T-cell (primary cell): ENCODE results near the gene PRSS53. TPM values are rescaled to one million over a fixed set of nuclear protein-coding genes. Genes with fewer than 3 reads are reported as not detected.
"Not testable (repeated sequence)": the region's sequence is repeated elsewhere in the genome, so short reads cannot be mapped to it uniquely, and the experiment has no call there.

Experiments used
- ATAC-seq, 4 experiments: fragments of 200-7000 bp in 3 of 4; fragments of 150-1000 bp in 1 of 4; cut with Tn5 transposase; replicated peaks in 1 of 4; 1 replicate in 3 of 4; 2 replicates in 1 of 4; pipeline ENCODE4 v1.10.0; 2021; ENCODE audit warnings: moderate library complexity in 3 of 4, mild to moderate bottlenecking in 2 of 4, moderate number of reproducible peaks in 1 of 4
- CTCF ChIA-PET, 2 donors: fragments of 300-600 bp; sonication (Branson Sonifier 250); formaldehyde crosslinking; loops; one replicate each; lab custom pipeline; 2022; ENCODE audit warnings: antibody characterized with exemption in 2 of 2; lab: Charles Lee
- POLR2A ChIA-PET, 2 donors: fragments of 300-600 bp; sonication (Branson Sonifier 250); formaldehyde crosslinking; loops; one replicate each; lab custom pipeline; 2022; ENCODE audit warnings: antibody characterized with exemption in 2 of 2; lab: Charles Lee
- DNase-seq, 35 experiments: peaks; one replicate each; pipeline versions ENCODE4 v3.0.0 to v3.0.0-alpha.2; 2013 to 2023
- H3K27ac ChIP-seq: one replicate; pipeline ENCODE4 v1.5.1; 2013; ENCODE audit warnings: low read length
- H3K27me3 ChIP-seq, 2 experiments: replicated peaks in 1 of 2; 1 replicate in 1 of 2; 2 replicates in 1 of 2; pipeline versions ENCODE4 v1.6.1 to v1.7.0; 2013; ENCODE audit warnings: low read length in 1 of 2, mixed read lengths in 1 of 2; ENCODE audit not compliant: control insufficient read depth in 2 of 2, insufficient read depth in 2 of 2; ENCODE audit errors: extremely low read depth in 1 of 2
- H3K36me3 ChIP-seq, 2 donors: 1 replicate in 1 of 2; 2 replicates in 1 of 2; pipeline versions ENCODE4 v1.6.1 to v1.7.0; 2013; ENCODE audit warnings: low read length in 1 of 2; ENCODE audit not compliant: control insufficient read depth in 2 of 2, insufficient read depth in 1 of 2; ENCODE audit errors: extremely low read depth in 1 of 2
- H3K4me1 ChIP-seq, 2 experiments: 1 replicate in 1 of 2; 2 replicates in 1 of 2; pipeline versions ENCODE4 v1.6.1 to v1.7.0; 2013; ENCODE audit warnings: low read length in 2 of 2, mixed read lengths in 1 of 2; ENCODE audit not compliant: insufficient read depth in 2 of 2, control insufficient read depth in 1 of 2; ENCODE audit errors: extremely low read depth in 1 of 2
- H3K4me3 ChIP-seq, 2 donors: 1 replicate in 1 of 2; 2 replicates in 1 of 2; pipeline versions ENCODE4 v1.5.1 to v1.7.0; 2013; ENCODE audit warnings: mild to moderate bottlenecking in 2 of 2, low read length in 1 of 2, moderate library complexity in 1 of 2; ENCODE audit not compliant: control insufficient read depth in 1 of 2; ENCODE audit errors: extremely low read depth in 1 of 2
- H3K9me3 ChIP-seq: 2 replicates; pipeline ENCODE4 v1.7.0; 2013
- H3K27ac Mint-ChIP-seq, 2 donors: one replicate each; pipeline ENCODE4 v1.8.0; 2020 to 2021; ENCODE audit warnings: mild to moderate bottlenecking in 2 of 2, mixed read lengths in 2 of 2
- H3K27me3 Mint-ChIP-seq, 2 donors: one replicate each; pipeline ENCODE4 v1.8.0; 2021 to 2022; ENCODE audit warnings: mixed read lengths in 2 of 2
- H3K36me3 Mint-ChIP-seq: one replicate; pipeline ENCODE4 v1.8.0; 2021; ENCODE audit warnings: mixed read lengths
- H3K4me1 Mint-ChIP-seq, 3 donors: one replicate each; pipeline ENCODE4 v1.8.0; 2020 to 2022; ENCODE audit warnings: mixed read lengths in 3 of 3, mild to moderate bottlenecking in 1 of 3
- H3K4me3 Mint-ChIP-seq, 3 donors: one replicate each; pipeline ENCODE4 v1.8.0; 2020 to 2022; ENCODE audit warnings: mild to moderate bottlenecking in 3 of 3, mixed read lengths in 3 of 3, moderate library complexity in 3 of 3
- H3K9me3 Mint-ChIP-seq, 3 donors: one replicate each; pipeline ENCODE4 v1.8.0; 2020 to 2022; ENCODE audit warnings: mixed read lengths in 3 of 3
- WGBS: methylation state at CpG from one replicate; pipeline ENCODE4 v1.1.5; 2013; ENCODE audit warnings: missing lambda C conversion rate; ENCODE audit not compliant: insufficient coverage; 5-methylcytosine and 5-hydroxymethylcytosine counted together
- total RNA-seq, 35 experiments: library from RNA in 6 of 35; stranded (reverse) in 6 of 35; fragments of 120-200 nt in 1 of 35; gene quantifications; one replicate each; pipeline versions ENCODE4 v1.2.1 to v1.2.4 and lab custom pipeline; 2013 to 2026

The PRSS53 gene
- 10 to 100 TPM in 3 of 5 donors, 1 to 10 TPM in 2; 4.5 to 15.3 (median 13.1) TPM for total RNA-seq
- 3.9 TPM for total RNA-seq (2013)
- total RNA-seq (lab: John Stamatoyannopoulos, UW): 2.3 to 10.1 (median 4.6) reads per million in 29 experiments

DNA sequence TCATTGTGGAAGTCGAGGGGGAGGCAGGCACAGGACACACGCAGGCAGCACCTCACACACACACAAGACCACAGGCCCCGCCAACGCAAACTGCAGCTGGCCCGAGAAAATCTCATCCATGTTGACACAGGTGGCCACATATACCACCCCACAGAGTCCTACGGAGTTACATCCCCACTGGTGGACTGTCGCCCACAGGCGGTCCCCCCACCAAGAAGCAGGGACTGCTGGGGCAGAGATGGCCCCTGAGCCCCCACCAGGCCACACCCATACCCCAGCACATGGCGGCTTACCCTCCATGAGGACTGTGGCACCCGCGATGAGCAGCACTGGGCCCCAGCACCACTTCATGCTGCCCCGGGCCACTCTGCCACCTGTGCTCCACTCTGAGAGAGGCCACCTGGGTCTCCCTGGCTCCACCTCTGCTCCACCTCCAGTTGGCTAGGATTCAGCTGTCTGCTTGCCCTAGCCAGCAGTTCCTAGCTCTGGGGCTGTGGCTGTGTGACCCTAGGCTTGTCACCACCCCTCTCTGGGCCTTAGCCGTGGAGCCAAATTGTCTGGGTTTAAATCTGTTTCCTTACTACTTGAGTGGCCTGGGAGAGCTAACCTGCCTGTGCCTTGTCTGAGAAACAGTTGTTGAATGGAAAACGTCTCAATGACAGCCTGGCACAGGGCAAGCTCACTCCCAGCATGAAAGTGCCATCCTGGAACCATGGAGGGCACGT is at the start of gene PRSS53:
Gene PRSS53 (minus strand): TSS at position 485 of the 725 bp plus-strand sequence. CDS start 134 bp downstream, at position 351.
- H3K4me1 Mint-ChIP-seq: peaks cover 10 to 12% (median 10%) of the 10 kb centered on the region in 3 donors
- no peak for ATAC-seq
- peaks cover 12% of the 10 kb centered on the region for H3K36me3 Mint-ChIP-seq
- Histone ChIP-seq H3K27ac (no peak within 1 kb of the TSS), H3K4me1 (peaks cover 0 to 11% of the 10 kb centered on the region in 2 experiments), H3K4me3 (no peak within 1 kb of the TSS), H3K27me3 (no peaks in the 10 kb centered on the region), H3K9me3 (no peaks in the 10 kb centered on the region), H3K36me3 (peaks cover 11 to 51% of the 10 kb centered on the region in 2 donors)
- H3K9me3 Mint-ChIP-seq: no peaks in the 10 kb centered on the region
- ChIA-PET POLR2A (no interaction called here), CTCF (no interaction called here)
- no peaks in the 10 kb centered on the region for H3K27me3 Mint-ChIP-seq
- WGBS: 96% methylated on average over 11 of the region's 15 CpGs
- H3K4me3 Mint-ChIP-seq: no peak within 1 kb of the TSS
- H3K27ac Mint-ChIP-seq: no peak within 1 kb of the TSS
- DNase-seq: no peak

DNA sequence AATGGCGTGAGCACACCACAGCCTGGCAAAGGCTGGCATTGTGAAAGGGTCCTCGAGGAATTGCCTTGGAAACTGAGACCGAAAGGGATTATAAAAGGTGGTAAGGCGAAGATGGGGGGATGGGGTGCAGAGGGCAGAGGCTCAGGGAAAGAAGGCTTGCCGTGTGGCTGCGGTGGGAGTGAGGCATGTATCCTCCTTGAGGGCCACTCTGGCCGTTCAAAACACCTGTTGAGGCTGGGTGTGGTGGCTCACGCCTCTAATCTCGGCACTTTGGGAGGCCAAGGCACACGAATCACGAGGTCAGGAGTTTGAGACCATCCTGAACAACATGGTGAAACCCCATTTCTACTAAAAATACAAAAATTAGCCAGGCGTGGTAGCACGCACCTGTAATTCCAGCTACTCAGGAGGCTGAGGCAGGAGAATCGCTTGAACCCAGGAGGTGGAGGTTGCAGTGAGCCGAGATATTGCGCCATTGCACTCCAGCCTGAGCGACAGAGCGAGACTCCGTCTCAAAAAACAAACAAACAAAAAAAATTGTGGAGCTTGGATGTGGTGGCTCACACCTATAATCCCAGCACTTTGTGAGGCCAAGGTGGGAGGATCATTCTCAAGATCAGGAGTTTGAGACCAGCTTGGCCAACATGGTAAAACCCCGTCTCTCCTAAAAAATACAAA is 48.2 kb upstream of the PRSS53 start:
- H3K4me1 ChIP-seq: not testable (repeated sequence)
- CTCF ChIA-PET: interaction anchor here in 1 of 2 donors (0.6 kb wide), 1 partner anchor 13 kb away, joined by 3 read pairs; no protein-coding TSS in a partner anchor

DNA sequence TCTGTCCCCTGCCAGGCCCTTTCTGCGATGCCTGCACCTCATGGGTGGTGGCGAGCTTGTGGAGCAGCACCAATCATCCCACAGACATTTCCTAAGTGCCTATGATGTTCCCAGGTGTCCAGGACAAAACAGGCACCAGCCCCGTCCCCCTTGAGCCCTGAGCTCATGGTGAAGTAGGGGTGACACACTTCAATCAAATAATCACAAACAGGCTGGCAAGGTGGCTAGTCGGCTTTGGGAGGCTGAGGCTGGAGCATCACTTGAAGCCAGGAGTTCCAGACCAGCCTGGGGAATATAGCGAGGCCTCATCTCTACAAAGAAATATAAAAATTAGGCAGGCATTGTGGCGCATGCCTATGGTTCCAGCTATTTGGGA is 47.5 kb upstream of the PRSS53 start:
- POLR2A ChIA-PET: no interaction called here
- H3K9me3 Mint-ChIP-seq: no peaks in the 10 kb centered on the region
- ATAC-seq: no peak
- no peaks in the 10 kb centered on the region for H3K4me1 Mint-ChIP-seq
- no peaks in the 10 kb centered on the region for H3K27me3 ChIP-seq
- H3K27ac Mint-ChIP-seq: no peak overlapping the region
- no peak overlapping the region for H3K4me3 ChIP-seq
- WGBS: 80% methylated on average over 1 of the region's 6 CpGs
- H3K36me3 ChIP-seq: peaks cover 8% of the 10 kb centered on the region in 2 donors
- DNase-seq: no peak
- H3K36me3 Mint-ChIP-seq: peaks cover 2% of the 10 kb centered on the region
- no peaks in the 10 kb centered on the region for H3K4me1 ChIP-seq
- H3K27me3 Mint-ChIP-seq: no peaks in the 10 kb centered on the region
- no peak overlapping the region for H3K4me3 Mint-ChIP-seq
- CTCF ChIA-PET: no interaction called here
- no peak overlapping the region for H3K27ac ChIP-seq
- H3K9me3 ChIP-seq: no peaks in the 10 kb centered on the region

More for the DNA sequence above, 48.2 kb upstream of the PRSS53 start:
- ATAC-seq, H3K36me3 Mint-ChIP-seq, H3K4me3 ChIP-seq, H3K27me3 Mint-ChIP-seq, POLR2A ChIA-PET, H3K9me3 Mint-ChIP-seq, DNase-seq, H3K9me3 ChIP-seq, H3K27ac Mint-ChIP-seq, H3K36me3 ChIP-seq, H3K4me1 Mint-ChIP-seq, H3K4me3 Mint-ChIP-seq, H3K27me3 ChIP-seq, H3K27ac ChIP-seq: not testable (repeated sequence)
- WGBS: 83% methylated on average over 13 of the region's 20 CpGs

DNA sequence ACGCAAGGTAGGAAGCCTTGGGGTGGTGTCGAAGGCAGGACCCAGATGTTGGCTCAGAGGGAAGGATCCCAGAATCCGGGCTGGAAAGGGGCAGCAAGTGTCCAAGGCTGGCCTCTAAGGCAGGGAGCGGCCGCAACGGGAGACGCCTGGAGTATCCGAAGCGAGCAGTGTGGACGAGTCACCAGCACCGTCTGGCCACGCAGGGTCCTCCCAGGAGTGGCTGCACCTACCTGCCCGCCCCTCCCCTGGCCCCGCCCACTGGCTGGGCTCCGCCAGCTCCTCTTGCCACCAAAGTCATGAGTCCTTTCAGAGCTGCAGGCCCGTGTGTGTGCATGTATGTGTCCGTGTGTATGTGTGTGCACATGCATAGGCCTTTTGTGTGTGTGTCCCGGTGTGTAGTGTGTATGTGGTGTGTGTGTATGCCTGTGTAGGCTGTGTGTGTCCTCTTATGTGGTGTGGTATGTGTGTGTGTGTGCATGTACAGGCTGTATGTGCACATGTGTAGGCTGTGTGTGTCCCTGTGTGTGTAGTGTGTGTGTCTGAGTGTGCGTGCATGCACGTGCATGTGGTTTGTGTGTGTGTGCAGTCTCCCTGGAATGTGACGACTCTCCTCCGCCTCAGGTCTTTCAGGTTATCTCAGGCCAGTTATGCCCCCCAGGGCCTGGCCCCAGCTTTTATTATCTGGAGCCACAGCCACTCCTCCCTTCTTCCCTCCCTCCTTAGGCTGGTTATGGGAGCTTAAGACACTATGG is 47.0 kb upstream of the PRSS53 start, which contains the start of gene PRSS8:
Gene PRSS8 (minus strand): TSS at position 193 of the 752 bp plus-strand sequence. CDS start 229 bp downstream, outside the sequence.
- ChIA-PET CTCF (no interaction called here), POLR2A (interaction anchor here in 1 of 2 donors (0.6 kb wide), 1 partner anchor 22 kb away, joined by 3 read pairs; no protein-coding TSS in a partner anchor)
- Mint-ChIP-seq H3K27ac (no peak within 1 kb of the TSS), H3K4me3 (no peak within 1 kb of the TSS), H3K27me3 (no peaks in the 10 kb centered on the region), H3K4me1 (no peaks in the 10 kb centered on the region), H3K9me3 (no peaks in the 10 kb centered on the region), H3K36me3 (peaks cover 5% of the 10 kb centered on the region)
- Histone ChIP-seq H3K9me3 (no peaks in the 10 kb centered on the region), H3K4me1 (no peaks in the 10 kb centered on the region), H3K27me3 (no peaks in the 10 kb centered on the region), H3K4me3 (no peak within 1 kb of the TSS), H3K27ac (no peak within 1 kb of the TSS), H3K36me3 (peaks cover 10 to 11% of the 10 kb centered on the region in 2 donors)
- ATAC-seq (no peak), DNase-seq (no peak)
- 87% methylated on average over 18 of the region's 22 CpGs for WGBS

DNA sequence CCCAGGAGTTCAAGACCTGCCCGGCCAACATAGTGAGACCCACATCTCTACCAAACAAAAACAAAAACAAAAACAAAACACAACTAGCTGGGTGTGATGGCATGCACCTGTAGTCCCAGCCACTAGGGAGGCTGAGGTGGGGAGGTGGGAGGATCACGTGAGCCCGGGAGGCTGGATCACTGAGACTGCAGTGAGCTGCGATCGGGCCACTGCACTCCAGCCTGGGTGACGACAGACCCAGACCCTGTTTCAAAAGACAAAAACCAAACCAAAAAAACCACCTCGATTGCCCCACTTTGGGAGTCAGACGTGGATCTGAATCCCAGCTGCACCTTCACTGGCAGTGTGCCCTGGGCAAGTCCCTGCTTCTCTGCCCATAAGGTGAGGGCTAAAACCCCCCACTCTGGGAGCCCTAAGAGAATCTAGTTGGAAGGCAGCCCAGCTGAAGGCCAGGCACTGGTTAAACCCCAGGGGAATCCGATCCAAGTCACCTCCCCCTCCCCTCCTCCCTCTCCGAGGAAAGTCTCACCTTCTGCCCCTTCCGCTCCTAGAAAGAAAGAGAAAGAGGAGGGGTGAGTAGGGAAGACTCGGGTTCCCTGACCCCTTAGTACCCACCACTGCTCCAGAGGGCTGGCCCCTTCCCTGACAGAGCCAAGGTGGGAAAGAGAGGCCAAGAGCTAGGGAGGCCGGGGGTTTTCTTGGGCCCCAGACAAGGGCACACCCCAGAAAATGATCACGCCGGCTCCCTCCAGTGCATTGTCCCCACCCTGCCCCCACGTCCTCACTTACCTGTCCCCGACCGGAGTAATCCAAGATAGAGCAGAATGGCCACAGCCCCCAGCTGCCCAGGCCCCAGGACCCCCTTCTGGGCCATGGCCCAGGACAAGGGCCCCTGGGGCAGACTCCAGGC is 46.1 kb upstream of the PRSS53 start:
- CTCF ChIA-PET: interaction anchor here in 1 of 2 donors (0.6 kb wide), 1 partner anchor 36 kb away, joined by 3 read pairs; no protein-coding TSS in a partner anchor
- Mint-ChIP-seq H3K36me3 (peaks cover 10% of the 10 kb centered on the region), H3K4me3 (no peak overlapping the region), H3K4me1 (no peaks in the 10 kb centered on the region), H3K27ac (no peak overlapping the region), H3K27me3 (no peaks in the 10 kb centered on the region), H3K9me3 (no peaks in the 10 kb centered on the region)
- 86% methylated on average over 2 of the region's 18 CpGs for WGBS
- Histone ChIP-seq H3K27me3 (no peaks in the 10 kb centered on the region), H3K4me1 (no peaks in the 10 kb centered on the region), H3K9me3 (no peaks in the 10 kb centered on the region), H3K4me3 (no peak overlapping the region), H3K36me3 (peaks cover 11 to 18% of the 10 kb centered on the region in 2 donors), H3K27ac (no peak overlapping the region)
- no peak for DNase-seq
- POLR2A ChIA-PET: interaction anchor here in 1 of 2 donors (0.6 kb wide), 1 partner anchor 22 kb away, joined by 3 read pairs; no protein-coding TSS in a partner anchor
- no peak for ATAC-seq
